GM12892 (cell line): ENCODE data around the gene C17orf107.
A peak's percentile ranks its signal among the peaks of the same experiment; 100 is the strongest.

Experiments used
- POLR2A ChIP-seq: IDR thresholded peaks from 2 replicates; pipeline ENCODE4 v1.6.1; 2011; ENCODE audit warnings: low read depth, low read length, control low read depth
- POLR2AphosphoS5 ChIP-seq: IDR thresholded peaks from 2 replicates; pipeline ENCODE4 v1.6.1; 2011; ENCODE audit warnings: low read depth, low read length, control low read depth
- TAF1 ChIP-seq: IDR thresholded peaks from 2 replicates; pipeline ENCODE4 v1.6.1; 2011; ENCODE audit warnings: low read depth, mild to moderate bottlenecking, control low read depth, low read length, borderline replicate concordance

DNA sequence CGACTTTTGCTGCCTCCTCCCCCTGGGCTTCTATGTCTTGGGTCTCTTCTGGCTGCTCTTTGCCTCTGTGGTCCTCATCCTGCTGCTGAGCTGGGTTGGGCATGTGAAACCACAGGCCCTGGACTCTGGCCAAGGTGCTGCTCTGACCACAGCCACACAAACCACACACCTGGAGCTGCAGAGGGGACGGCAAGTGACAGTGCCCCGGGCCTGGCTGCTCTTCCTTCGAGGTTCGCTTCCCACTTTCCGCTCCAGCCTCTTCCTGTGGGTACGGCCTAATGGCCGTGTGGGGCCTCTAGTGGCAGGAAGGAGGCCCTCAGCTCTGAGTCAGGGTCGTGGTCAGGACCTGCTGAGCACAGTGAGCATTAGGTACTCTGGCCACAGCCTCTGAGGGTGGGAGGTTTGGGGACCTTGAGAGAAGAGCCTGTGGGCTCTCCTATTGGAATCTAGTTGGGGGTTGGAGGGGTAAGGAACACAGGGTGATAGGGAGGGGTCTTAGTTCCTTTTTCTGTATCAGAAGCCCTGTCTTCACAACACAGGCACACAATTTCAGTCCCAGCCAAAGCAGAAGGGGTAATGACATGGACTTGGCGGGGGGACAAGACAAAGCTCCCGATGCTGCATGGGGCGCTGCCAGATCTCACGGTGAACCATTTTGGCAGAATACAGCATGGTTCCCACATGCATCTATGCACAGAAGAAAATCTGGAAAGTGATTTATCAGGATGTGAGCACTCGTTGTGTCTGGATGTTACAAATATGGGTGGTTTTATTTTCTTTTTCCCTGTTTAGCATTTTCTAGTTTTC is 35.0 kb downstream of the C17orf107 start:
- no peak for TF ChIP-seq TAF1
- no peak; the same call in 1 of the 2 replicates for TF ChIP-seq POLR2A
- peak; percentile 55; the same call in 1 of the 2 replicates for TF ChIP-seq POLR2AphosphoS5
